Pancreas (tissue), 10 donors: ENCODE data around the gene TMEM106B. TPM values are rescaled to one million over a fixed set of nuclear protein-coding genes. Genes with fewer than 3 reads are reported as not detected.
A peak's percentile ranks its signal among the peaks of the same experiment; 100 is the strongest.

ENCODE experiments used
- ATAC-seq, 4 donors: fragments of 200-7000 bp; cut with Tn5 transposase; one replicate each; pipeline versions ENCODE4 v1.8.0 to v1.9.1; 2020; ENCODE audit warnings: mild to moderate bottlenecking in 4 of 4, moderate library complexity in 4 of 4
- DNase-seq, 6 donors: peaks; one replicate each; pipeline ENCODE4 v3.0.0-alpha.2; 2020
- FAIRE-seq: peaks from 2 replicates; lab custom pipeline; 2012; peaks lifted over from hg19 to GRCh38; lab: Jason Lieb, UNC
- H3K27ac ChIP-seq, 4 donors: fragments of 200-600 bp; sonication (generic); 1 replicate in 3 of 4; 2 replicates in 1 of 4; pipeline versions ENCODE4 v1.5.0 to v1.8.0; 2020
- H3K27me3 ChIP-seq, 4 donors: fragments of 200-600 bp; one replicate each; pipeline ENCODE4 v1.8.0; 2021
- H3K36me3 ChIP-seq, 3 donors: fragments of 200-600 bp; sonication (generic) in 1 of 3; one replicate each; pipeline versions ENCODE4 v1.5.0 to v1.8.0; 2020 to 2021
- H3K4me1 ChIP-seq, 3 donors: fragments of 200-600 bp; one replicate each; pipeline ENCODE4 v1.8.0; 2021
- H3K4me3 ChIP-seq, 4 donors: fragments of 200-600 bp; sonication (generic) in 2 of 4; one replicate each; pipeline versions ENCODE4 v1.5.0 to v1.8.0; 2020 to 2021
- H3K9me3 ChIP-seq, 4 donors: fragments of 200-600 bp; one replicate each; pipeline ENCODE4 v1.8.0; 2021
- WGBS, 2 donors: extraction: QIAGEN DNeasy Blood & Tissue Kit; methylation state at CpG; one replicate each; pipeline ENCODE4 v1.1.7; 2013; 5-methylcytosine and 5-hydroxymethylcytosine counted together
- intact Hi-C, 3 donors: fragments of 100-400 bp; cut with DNase I; formaldehyde crosslinking; loops; one replicate each; pipeline versions ENCODE4 v1.11.1 to v1.14.2; 2022
- polyA plus RNA-seq, 2 donors: library from polyadenylated mRNA; stranded (reverse); fragments of 200-250 nt; gene quantifications; one replicate each; pipeline ENCODE4 v1.2.3, GENCODE V29; 2013
- total RNA-seq, 6 donors: library from RNA; stranded (reverse); fragmentation: NEBNext Ultra II Directional in 4 of 6; extraction: Animal tissue kit (Norgen Biotek cat#: 25700) in 4 of 6; gene quantifications; one replicate each; pipeline versions ENCODE4 v1.2.1 to v1.2.4, GENCODE V29; 2021 to 2023
- TF ChIP-seq, protein P1 (sequence below), 4 donors: fragments of 200-600 bp; sonication (generic) in 3 of 4; IDR thresholded peaks; one replicate each; pipeline versions ENCODE4 v1.5.0 to v1.8.0; 2021; ENCODE audit warnings: antibody characterized with exemption in 4 of 4
- donor health status: healthy with polysubstance abuse.
- donor health status: DM: no; HTN: no; CAD: no; lungs with moderate emphysema.
- donor health status: DM: no; HTN: no; CAD: no.
- donor health status: control.
- donor health status: control.
- donor health status: Bipolar disorder and iron deficiency.
- donor health status: DM: yes; HTN: yes; CAD: no.
- donor health status: DM: no; HTN: no; CAD: no.
- donor health status: DM: no; HTN: no; CAD: no.
- donor health status: DM: yes; HTN: yes; CAD: no.

The TMEM106B gene
- total and polyA plus RNA-seq, 8 donors: 4.4 to 29.6 (median 17.5) TPM

DNA sequence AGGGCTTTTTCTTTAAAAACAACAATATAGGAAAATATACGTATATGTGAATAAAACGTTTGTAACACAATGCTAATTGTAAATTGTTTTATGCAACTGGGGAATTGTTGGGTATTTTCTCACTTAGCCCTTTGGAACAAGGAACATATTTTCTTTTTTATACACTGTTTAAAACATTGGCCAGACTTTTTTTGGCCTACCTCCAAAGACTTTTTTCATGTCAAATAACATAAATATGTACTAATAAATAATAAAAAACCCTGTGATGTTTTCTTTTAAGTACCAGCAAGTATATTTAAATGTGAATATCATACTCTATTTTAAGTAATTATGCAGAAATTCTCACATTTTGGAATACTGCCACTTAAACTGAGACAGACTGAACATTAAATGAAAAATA lies 15.7 kb downstream of the TMEM106B start:
- DNase-seq (no peak), FAIRE-seq (no peak), ATAC-seq (no peak)
- WGBS, 2 donors: 45 to 53% methylated on average over 2 of the region's 2 CpGs
- TF ChIP-seq, protein P1, sequence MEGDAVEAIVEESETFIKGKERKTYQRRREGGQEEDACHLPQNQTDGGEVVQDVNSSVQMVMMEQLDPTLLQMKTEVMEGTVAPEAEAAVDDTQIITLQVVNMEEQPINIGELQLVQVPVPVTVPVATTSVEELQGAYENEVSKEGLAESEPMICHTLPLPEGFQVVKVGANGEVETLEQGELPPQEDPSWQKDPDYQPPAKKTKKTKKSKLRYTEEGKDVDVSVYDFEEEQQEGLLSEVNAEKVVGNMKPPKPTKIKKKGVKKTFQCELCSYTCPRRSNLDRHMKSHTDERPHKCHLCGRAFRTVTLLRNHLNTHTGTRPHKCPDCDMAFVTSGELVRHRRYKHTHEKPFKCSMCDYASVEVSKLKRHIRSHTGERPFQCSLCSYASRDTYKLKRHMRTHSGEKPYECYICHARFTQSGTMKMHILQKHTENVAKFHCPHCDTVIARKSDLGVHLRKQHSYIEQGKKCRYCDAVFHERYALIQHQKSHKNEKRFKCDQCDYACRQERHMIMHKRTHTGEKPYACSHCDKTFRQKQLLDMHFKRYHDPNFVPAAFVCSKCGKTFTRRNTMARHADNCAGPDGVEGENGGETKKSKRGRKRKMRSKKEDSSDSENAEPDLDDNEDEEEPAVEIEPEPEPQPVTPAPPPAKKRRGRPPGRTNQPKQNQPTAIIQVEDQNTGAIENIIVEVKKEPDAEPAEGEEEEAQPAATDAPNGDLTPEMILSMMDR (IDR thresholded peaks at IDR 0.05): no peak
- H3K4me3 ChIP-seq: no peak overlapping the region
- H3K27ac ChIP-seq: no peak overlapping the region
- H3K4me1 ChIP-seq: no peaks in the 10 kb centered on the region
- H3K9me3 ChIP-seq: no peaks in the 10 kb centered on the region
- peaks cover 0 to 9% (median 8%) of the 10 kb centered on the region in 3 donors for H3K36me3 ChIP-seq
- intact Hi-C loops: no loop called here
- H3K27me3 ChIP-seq: no peaks in the 10 kb centered on the region

DNA sequence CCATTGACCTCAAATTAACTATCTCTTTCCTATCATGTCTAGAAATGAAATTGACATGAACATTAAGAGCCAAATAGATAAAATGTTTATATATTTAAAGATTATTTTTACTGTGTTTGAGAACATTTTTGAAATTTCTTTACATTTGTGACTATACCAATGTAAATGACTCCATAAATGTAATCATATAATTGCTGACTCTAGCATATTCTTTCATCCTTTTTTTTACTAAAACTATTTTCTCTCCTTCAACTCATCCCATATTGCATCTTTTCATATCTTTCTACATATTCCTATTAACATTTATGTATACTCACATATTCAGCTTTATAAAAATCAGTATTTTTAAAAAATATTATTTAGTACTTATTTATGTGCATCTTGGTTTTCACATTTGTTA lies 16.9 kb downstream of the TMEM106B start:
- no peak overlapping the region for H3K4me3 ChIP-seq
- H3K9me3 ChIP-seq: no peaks in the 10 kb centered on the region
- H3K36me3 ChIP-seq: peaks cover 0 to 9% (median 3%) of the 10 kb centered on the region in 3 donors
- DNase-seq (no peak), ATAC-seq (no peak), FAIRE-seq (peak; percentile 86)
- no peaks in the 10 kb centered on the region for H3K27me3 ChIP-seq
- no peaks in the 10 kb centered on the region for H3K4me1 ChIP-seq
- intact Hi-C loops: no loop called here
- TF ChIP-seq, protein P1 (IDR thresholded peaks at IDR 0.05): no peak
- no peak overlapping the region for H3K27ac ChIP-seq

DNA sequence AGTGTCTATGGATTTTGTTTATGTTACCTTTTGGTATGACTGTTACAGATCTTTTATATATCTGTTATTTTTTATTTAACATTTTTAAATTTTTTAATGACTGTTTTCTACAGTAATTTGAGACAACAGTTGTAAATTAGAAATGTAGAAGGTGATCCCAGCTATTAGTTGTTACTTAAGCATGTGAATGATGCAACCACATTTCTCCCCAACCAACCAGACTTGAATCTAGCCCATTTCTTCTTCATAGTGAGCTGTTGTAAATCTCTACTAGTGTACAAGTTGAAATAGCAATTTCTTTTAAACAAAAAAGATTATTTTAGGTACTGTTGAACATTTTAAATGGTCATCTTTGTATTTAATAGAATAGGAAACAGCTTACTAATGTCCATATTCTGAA lies 18.0 kb downstream of the TMEM106B start:
- ATAC-seq (no peak), DNase-seq (no peak), FAIRE-seq (peak; percentile 75)
- Histone ChIP-seq H3K4me1 (no peaks in the 10 kb centered on the region), H3K36me3 (peaks cover 0 to 9% (median 3%) of the 10 kb centered on the region in 3 donors), H3K9me3 (no peaks in the 10 kb centered on the region), H3K27ac (no peak overlapping the region), H3K27me3 (no peaks in the 10 kb centered on the region), H3K4me3 (no peak overlapping the region)
- intact Hi-C loops: no loop called here
- TF ChIP-seq, protein P1 (IDR thresholded peaks at IDR 0.05): no peak

- no peak overlapping the region for H3K4me3 ChIP-seq
- H3K27ac ChIP-seq: no peak overlapping the region
- TF ChIP-seq, protein P1 (IDR thresholded peaks at IDR 0.05): no peak
- intact Hi-C loops: no loop called here
- FAIRE-seq (no peak), ATAC-seq (no peak), DNase-seq (no peak)
- H3K27me3 ChIP-seq: no peaks in the 10 kb centered on the region
- WGBS, 2 donors: 71 to 94% methylated on average over 2 of the region's 2 CpGs
- peaks cover 0 to 9% (median 3%) of the 10 kb centered on the region in 3 donors for H3K36me3 ChIP-seq
- H3K4me1 ChIP-seq: no peaks in the 10 kb centered on the region
- no peaks in the 10 kb centered on the region for H3K9me3 ChIP-seq
These were observed 20.0 kb downstream of the TMEM106B start for GRCh38 chr7:12231097-12231496.

DNA sequence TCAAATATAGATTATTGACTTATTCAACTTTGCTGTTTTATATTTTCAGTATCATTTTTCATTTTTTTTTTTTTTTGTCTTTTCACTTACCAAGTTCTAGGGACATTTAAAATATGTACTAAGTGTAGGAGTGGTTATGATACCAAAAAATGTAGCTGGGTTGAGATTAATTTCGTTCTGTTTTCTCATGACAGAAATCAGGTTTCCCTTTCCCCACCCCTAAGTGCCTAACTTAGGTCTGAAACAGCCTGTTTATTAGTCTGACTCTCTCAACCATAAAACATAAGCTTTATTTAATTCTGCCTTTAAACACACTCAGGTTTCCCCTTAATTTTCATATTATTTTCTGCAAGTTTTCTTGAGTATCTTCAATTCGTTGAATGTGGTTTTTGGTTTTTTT lies 22.1 kb downstream of the TMEM106B start:
- ATAC-seq: no peak
- TF ChIP-seq, protein P1 (IDR thresholded peaks at IDR 0.05): no peak
- no peak overlapping the region for H3K27ac ChIP-seq

More for the DNA sequence above, 22.1 kb downstream of the TMEM106B start:
- 92 to 94% methylated on average over 2 of the region's 2 CpGs for WGBS, 2 donors
- DNase-seq (no peak), FAIRE-seq (no peak)
- H3K4me3 ChIP-seq: no peak overlapping the region
- no peaks in the 10 kb centered on the region for H3K4me1 ChIP-seq
- intact Hi-C loops: no loop called here
- H3K9me3 ChIP-seq: no peaks in the 10 kb centered on the region
- H3K27me3 ChIP-seq: no peaks in the 10 kb centered on the region
- peaks cover 0 to 11% (median 7%) of the 10 kb centered on the region in 3 donors for H3K36me3 ChIP-seq
